Adrenal gland (tissue), 5 donors: ENCODE measurements around the gene EHBP1L1.

ENCODE experiments used
- POLR2A ChIP-seq, 2 donors: fragments of 450-650 bp; IDR thresholded peaks; one replicate each; pipeline ENCODE4 v1.6.1; 2017; ENCODE audit warnings: antibody characterized with exemption in 2 of 2, mild to moderate bottlenecking in 2 of 2, moderate library complexity in 1 of 2
- TF ChIP-seq, protein P1 (sequence below), 6 experiments: fragments of 450-650 bp in 4 of 6; fragments of 200-600 bp in 2 of 6; sonication (generic) in 1 of 6; IDR thresholded peaks; 1 replicate in 5 of 6; 2 replicates in 1 of 6; pipeline versions ENCODE4 v1.5.1 to v1.8.0; 2016 to 2021; ENCODE audit warnings: antibody characterized with exemption in 6 of 6, mild to moderate bottlenecking in 2 of 6, moderate library complexity in 1 of 6
- donor health status: DM: no; HTN: no; CAD: no.

DNA sequence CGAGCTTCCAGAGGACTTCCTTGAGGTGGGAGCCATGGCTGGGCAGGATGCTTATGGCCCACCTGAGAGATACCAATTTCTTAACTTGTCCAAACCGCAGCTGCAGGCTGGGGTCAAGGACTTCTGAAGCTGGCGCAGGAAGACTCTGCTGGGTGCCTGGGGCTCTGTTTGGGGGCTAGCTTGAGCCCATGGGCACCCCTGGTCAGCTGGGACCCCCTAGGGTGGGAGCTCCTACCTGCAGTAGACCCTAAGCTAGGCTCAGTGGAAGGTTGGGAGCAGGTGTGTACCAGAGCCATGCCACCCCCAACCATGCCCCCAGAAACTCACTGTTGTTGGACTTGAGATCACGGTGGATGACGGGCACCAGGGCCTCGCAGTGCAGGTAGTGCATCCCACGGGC is 36.8 kb downstream of the EHBP1L1 start:
- TF ChIP-seq, protein P1, sequence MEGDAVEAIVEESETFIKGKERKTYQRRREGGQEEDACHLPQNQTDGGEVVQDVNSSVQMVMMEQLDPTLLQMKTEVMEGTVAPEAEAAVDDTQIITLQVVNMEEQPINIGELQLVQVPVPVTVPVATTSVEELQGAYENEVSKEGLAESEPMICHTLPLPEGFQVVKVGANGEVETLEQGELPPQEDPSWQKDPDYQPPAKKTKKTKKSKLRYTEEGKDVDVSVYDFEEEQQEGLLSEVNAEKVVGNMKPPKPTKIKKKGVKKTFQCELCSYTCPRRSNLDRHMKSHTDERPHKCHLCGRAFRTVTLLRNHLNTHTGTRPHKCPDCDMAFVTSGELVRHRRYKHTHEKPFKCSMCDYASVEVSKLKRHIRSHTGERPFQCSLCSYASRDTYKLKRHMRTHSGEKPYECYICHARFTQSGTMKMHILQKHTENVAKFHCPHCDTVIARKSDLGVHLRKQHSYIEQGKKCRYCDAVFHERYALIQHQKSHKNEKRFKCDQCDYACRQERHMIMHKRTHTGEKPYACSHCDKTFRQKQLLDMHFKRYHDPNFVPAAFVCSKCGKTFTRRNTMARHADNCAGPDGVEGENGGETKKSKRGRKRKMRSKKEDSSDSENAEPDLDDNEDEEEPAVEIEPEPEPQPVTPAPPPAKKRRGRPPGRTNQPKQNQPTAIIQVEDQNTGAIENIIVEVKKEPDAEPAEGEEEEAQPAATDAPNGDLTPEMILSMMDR (IDR thresholded peaks at IDR 0.05) = no peak
- no peak for TF ChIP-seq POLR2A (IDR thresholded peaks at IDR 0.05)
